GM18861 (cell line): ENCODE measurements around the gene ELMO1.
A peak's percentile ranks its signal among the peaks of the same experiment; 100 is the strongest.

Source experiments
- ATAC-seq: cut with Tn5 transposase; IDR thresholded peaks from one replicate; pipeline ENCODE4 v1.9.1; 2021; ENCODE audit not compliant: unreplicated experiment

The ELMO1 gene

DNA sequence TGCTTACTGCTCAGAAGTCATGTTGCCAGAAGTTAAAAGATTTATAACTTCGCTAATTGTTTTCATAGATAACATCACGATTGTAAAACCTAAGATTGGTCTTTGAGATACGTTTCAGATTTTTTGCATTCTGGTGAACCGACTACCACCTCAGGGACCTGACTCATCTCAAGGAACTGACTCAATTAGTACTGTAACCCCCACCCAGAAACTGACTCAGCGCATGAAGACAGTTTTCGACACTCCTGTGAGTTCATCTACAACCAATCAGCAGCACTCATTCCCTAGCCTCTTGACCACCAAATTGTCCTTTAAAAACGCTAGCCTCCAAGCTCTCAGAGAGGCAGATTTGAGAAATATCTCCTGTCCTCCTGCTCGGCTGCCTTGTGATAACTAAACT lies 72.3 kb downstream of the ELMO1 start:
- no peak for ATAC-seq

- ATAC-seq: no peak
Measured at GRCh38 chr7:37372750-37373149, 75.9 kb downstream of the ELMO1 start.

- no peak for ATAC-seq
Measured at GRCh38 chr7:37371755-37372154, 76.9 kb downstream of the ELMO1 start.

DNA sequence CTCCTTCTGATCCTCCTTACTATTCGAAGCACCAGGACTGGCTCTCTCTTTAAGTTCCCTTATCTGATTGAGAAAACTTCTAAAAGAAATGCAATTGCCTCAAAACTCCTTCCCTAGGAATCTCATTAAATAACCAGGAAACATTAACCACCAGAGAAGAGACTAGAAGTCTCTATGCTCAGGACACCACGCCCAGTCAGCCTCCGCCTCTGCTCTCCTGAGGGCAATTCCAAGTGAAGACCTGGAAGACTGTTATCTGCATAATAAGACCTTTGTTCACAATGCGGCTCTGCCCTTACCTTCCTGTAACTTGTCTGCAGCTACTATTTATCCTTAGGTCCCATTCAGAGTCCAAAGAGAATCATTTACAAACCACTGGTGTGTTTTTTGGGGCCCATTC lies 78.8 kb downstream of the ELMO1 start:
- ATAC-seq: no peak

DNA sequence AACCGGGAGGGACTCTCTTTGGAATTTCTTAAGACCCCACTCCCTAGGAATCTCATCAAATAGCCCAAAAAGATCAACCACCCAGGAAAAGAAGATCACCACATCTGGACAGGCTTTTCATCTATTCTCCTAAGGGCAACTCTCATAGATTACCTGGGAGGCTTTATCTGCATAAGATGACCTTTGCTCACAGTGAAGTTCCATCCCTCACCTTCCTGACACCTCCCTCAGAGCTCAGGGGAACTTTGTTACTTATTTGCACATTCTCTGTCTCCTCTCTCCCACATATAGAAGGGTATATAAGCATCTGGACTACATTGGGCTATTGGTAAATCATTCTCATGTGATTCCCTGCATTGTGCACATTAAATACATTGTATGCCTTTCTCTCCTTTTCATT lies 80.1 kb downstream of the ELMO1 start:
- no peak for ATAC-seq

DNA sequence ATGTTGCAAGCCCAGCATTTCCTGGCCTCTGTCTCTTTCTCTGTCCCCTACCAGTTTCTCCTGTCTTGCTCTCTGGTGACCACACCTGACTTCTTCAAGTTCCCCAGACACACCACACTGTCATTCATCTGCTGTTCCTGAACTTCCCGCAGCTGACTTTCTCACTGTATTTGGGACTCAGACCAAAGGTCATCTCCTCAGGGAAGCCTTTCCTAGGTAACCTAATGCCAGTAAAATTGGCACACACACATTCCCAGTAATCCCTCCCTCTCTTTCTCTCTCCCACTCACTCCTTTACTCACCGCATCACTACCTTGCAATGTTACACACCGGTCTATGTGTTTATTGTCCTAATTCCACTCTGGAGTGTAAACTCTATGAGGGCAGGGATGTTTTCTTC lies 81.7 kb downstream of the ELMO1 start:
- ATAC-seq: no peak

DNA sequence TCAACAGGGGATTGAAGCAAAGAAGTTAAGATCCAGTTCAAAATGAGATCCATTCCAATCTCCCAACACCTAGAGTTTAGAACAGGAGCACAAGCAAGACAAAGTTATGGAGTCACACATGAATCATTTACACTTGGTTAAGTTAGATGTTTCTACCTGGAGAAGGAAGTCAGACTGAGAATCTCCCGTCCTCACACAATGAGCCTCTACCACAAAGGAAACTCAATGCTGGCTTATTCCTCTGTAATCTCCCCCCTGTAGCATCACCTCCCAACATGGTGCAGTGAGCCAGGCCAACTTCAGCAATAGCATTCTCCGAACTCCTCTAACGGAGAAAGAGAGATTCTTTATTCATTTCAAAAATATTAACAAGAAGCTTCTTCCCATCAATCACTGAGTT lies 82.2 kb downstream of the ELMO1 start:
- ATAC-seq: no peak

- no peak for ATAC-seq
Measured at GRCh38 chr7:37365405-37365804, 83.3 kb downstream of the ELMO1 start.

GRCh38 chr7:37364856-37365255 lies 83.8 kb downstream of the ELMO1 start:
- no peak for ATAC-seq

GRCh38 chr7:37363536-37364491 lies 84.8 kb downstream of the ELMO1 start:
- no peak for ATAC-seq

DNA sequence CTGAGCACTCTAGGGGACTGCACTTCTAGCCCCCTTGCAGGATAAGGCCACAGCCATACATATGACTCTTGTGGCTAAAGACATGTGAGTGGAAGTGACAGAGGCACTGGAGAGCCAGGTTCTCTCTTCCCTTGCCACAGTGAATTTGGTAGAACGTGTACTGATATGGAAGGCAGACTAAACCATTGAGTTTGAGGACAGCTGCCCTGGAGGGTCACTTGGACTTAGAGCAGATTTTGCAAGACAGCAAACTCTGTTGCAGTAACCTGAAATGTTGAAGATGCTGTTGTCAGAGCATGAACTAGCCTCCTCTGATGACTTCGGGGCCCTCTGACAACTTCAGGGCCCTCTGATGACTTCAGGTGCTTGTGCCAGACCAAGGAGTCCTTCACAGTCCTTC lies 85.9 kb downstream of the ELMO1 start:
- no peak for ATAC-seq

- ATAC-seq: no peak
Measured at GRCh38 chr7:37360484-37360883, 88.2 kb downstream of the ELMO1 start.

GRCh38 chr7:37359662-37360444 lies 88.8 kb downstream of the ELMO1 start:
- ATAC-seq: no peak

- ATAC-seq: no peak
Measured at GRCh38 chr7:37359180-37359579, 89.5 kb downstream of the ELMO1 start.

- ATAC-seq: no peak
Measured at GRCh38 chr7:37357637-37357996, 91.0 kb downstream of the ELMO1 start.

- ATAC-seq: no peak
Measured at GRCh38 chr7:37356911-37357636, 91.6 kb downstream of the ELMO1 start.

DNA sequence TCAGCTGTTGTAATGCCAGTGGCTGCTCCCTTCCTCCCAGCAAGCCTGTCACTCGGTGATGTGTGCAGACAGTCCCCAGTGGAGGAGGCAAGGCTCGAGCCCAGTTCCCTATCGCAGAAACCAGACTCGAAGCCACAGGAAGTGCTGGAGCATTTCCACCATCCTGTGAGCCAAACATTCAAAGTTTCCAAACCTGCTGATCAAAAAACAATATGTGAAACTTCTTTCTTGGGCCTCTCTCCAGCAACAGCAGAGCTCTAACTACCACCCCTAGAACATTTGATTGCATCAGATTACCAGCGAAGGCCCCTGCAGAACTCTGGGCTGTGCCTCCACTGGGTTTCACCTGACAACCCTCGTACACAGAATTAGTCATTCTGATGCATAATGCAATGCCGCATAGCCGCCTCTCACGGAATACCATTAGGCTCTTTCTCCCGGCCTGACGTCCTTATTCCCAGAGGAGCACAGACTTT lies 94.0 kb downstream of the ELMO1 start:
- peak; percentile 28 for ATAC-seq

GRCh38 chr7:37353949-37354655 lies 94.6 kb downstream of the ELMO1 start:
- no peak for ATAC-seq

- ATAC-seq: peak; percentile 28
Measured at GRCh38 chr7:37352974-37353948, 95.4 kb downstream of the ELMO1 start.
